HG03460 (cell line): ENCODE results near the gene EYS.

Source experiments
- ATAC-seq: cut with Tn5 transposase; IDR thresholded peaks from one replicate; pipeline ENCODE4 v1.9.1; 2021; ENCODE audit not compliant: unreplicated experiment

Gene EYS

GRCh38 chr6:64750910-64751309, 956.1 kb downstream of the EYS start:
- no peak for ATAC-seq

GRCh38 chr6:64737418-64737817, 969.6 kb downstream of the EYS start:
- ATAC-seq = no peak

- ATAC-seq = no peak
Observed at GRCh38 chr6:64736421-64736950, 970.5 kb downstream of the EYS start.

- no peak for ATAC-seq
Observed at GRCh38 chr6:64733433-64733832, 973.6 kb downstream of the EYS start.

GRCh38 chr6:64732888-64733287, 974.1 kb downstream of the EYS start:
- ATAC-seq = no peak

GRCh38 chr6:64729522-64729921, 977.5 kb downstream of the EYS start:
- ATAC-seq = no peak

GRCh38 chr6:64727075-64727474, 980.0 kb downstream of the EYS start:
- ATAC-seq = no peak

GRCh38 chr6:64724091-64724490, 982.9 kb downstream of the EYS start:
- no peak for ATAC-seq

GRCh38 chr6:64723327-64724058, 983.5 kb downstream of the EYS start:
- ATAC-seq = no peak

GRCh38 chr6:64721865-64722264, 985.2 kb downstream of the EYS start:
- no peak for ATAC-seq

- no peak for ATAC-seq
Observed at GRCh38 chr6:64717281-64717680, 989.7 kb downstream of the EYS start.

GRCh38 chr6:64715624-64716023, 991.4 kb downstream of the EYS start:
- ATAC-seq = no peak

GRCh38 chr6:64714073-64714472, 993.0 kb downstream of the EYS start:
- ATAC-seq = no peak

- ATAC-seq = no peak
Observed at GRCh38 chr6:64713175-64713574, 993.9 kb downstream of the EYS start.

- no peak for ATAC-seq
Observed at GRCh38 chr6:64712606-64713005, 994.4 kb downstream of the EYS start.

- ATAC-seq = no peak
Observed at GRCh38 chr6:64703922-64704321, 1003.1 kb downstream of the EYS start.

- no peak for ATAC-seq
Observed at GRCh38 chr6:64696053-64696452, 1011.0 kb downstream of the EYS start.

GRCh38 chr6:64694356-64694755, 1012.7 kb downstream of the EYS start:
- ATAC-seq = no peak

- no peak for ATAC-seq
Observed at GRCh38 chr6:64691064-64691463, 1016.0 kb downstream of the EYS start.

GRCh38 chr6:64685401-64685800, 1021.6 kb downstream of the EYS start:
- ATAC-seq = no peak

- no peak for ATAC-seq
Observed at GRCh38 chr6:64683682-64684081, 1023.3 kb downstream of the EYS start.

- no peak for ATAC-seq
Observed at GRCh38 chr6:64681416-64682160, 1025.4 kb downstream of the EYS start.
